NCI-H2107 (cell line): ENCODE measurements around the gene PIK3R3.

Experiments used
- DNase-seq: peaks from one replicate; lab custom pipeline; 2025; lab: John Stamatoyannopoulos, UW

The PIK3R3 gene

DNA sequence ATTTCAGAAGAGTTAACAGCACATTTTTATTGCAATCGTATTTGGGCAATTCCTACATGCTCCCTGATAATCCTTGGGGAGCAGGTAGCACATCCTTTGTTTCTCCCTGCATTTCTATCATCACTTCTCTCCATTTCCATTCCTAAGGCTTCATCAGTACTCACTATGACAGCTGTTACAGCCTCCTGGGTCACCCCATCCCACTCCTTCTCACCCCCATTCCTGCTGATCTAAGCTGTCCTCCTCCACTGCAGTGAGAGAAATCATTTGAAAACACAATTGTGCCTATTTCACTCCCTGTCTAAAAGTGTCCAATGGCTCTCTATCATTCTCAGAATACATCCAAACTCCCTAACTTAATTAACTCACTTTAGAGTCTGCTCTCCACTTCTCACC is 25.5 kb upstream of the PIK3R3 start:
- DNase-seq = no peak

DNA sequence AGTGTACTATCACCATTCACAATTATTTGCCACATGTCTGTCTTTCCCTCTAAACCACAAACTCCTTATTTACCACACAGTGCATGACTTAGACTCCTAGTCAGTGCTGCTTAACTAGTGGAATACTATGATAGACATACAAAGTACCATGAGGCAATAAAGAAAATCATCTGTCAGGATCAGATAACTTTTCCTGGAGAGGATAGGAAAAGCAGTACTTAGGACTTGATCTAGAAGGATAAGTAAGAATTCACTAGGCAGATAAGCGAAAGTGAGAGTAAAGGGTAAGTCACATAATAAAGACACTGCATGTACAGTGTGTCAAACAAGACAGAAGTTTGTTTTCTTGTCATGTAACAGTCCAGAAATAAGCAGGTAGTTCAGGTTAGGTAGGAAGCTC is 21.3 kb upstream of the PIK3R3 start:
- no peak for DNase-seq

DNA sequence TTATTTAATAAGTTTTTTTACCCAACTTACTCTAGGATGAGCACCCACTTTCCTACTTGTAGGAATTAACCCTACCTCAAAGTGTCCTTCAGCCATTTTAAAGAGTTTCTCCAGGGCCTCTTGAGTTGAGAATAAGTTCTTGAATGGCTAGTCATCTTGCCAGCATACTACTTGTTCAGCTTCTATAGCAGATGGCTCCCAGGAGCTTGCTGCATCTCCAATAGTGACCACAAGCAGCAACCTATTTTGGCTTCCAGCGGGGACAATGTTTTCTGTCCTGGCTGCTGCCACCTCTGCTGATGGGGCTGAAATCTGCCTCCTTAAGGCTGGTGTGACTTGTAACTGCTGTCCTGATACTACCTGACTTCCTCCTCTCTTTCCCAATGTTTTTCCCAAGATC is 20.8 kb upstream of the PIK3R3 start:
- no peak for DNase-seq

DNA sequence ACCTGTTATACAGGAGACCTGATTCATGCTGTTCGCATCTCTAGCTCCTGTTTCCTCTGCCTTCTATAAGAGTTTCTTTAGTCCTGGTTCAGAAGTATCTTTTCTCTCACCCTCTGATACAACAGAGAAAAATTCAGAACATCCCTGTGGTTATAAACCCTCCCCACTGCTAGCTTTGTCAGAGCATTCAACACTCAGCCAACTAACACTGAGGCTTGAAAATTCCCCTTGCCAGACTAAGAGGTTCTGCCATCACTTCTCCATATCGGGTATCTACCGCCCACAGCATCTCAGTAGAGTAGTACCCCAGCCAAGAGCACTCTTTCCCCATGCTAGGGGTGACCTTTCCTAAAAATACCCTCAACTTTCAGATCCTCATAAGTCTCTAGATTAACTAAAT is 19.6 kb upstream of the PIK3R3 start:
- DNase-seq = no peak

DNA sequence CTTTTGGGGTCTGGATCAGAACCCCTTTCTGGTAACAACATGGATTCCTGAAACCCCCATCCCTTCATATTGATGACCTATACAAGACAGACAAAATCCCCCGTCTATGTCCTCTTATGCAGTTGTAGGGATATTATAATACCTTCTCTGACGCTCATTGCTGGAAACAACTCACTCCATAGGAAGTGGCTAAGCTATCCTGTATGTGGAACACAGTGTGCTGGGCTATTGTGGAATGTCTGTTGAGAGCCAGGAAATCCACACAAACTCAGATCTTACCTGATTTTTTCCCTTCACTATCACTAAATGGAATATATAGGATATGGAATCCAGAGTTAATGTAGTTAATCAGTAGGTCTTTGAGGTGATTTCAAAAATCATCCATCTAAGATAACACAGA is 17.7 kb upstream of the PIK3R3 start:
- DNase-seq = no peak

DNA sequence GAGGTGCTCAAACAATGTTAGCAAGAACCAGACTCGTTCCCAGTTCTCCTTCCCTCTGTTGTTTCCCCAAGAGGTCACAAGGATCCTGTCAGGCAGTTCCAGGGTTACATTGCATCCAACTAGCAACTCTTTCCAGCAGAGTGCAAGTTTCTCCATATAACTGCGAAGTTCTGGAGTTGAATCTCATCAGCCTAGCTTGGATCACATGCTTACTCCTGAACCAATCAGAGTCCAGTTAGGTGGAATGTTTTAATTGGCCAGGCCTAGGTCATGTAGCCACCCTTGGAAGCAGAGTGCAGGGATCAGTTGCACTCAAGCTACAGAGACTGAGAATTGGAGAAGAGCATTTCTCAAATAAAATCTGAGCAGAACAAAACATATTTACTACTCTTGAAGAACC is 15.9 kb upstream of the PIK3R3 start:
- DNase-seq = no peak

- DNase-seq = no peak
Measured at GRCh38 chr1:46137916-46138315, 5.5 kb upstream of the PIK3R3 start.

- DNase-seq = no peak
Measured at GRCh38 chr1:46136711-46137110, 4.3 kb upstream of the PIK3R3 start.

- DNase-seq = no peak
Measured at GRCh38 chr1:46134660-46135331, 2.4 kb upstream of the PIK3R3 start.

DNA sequence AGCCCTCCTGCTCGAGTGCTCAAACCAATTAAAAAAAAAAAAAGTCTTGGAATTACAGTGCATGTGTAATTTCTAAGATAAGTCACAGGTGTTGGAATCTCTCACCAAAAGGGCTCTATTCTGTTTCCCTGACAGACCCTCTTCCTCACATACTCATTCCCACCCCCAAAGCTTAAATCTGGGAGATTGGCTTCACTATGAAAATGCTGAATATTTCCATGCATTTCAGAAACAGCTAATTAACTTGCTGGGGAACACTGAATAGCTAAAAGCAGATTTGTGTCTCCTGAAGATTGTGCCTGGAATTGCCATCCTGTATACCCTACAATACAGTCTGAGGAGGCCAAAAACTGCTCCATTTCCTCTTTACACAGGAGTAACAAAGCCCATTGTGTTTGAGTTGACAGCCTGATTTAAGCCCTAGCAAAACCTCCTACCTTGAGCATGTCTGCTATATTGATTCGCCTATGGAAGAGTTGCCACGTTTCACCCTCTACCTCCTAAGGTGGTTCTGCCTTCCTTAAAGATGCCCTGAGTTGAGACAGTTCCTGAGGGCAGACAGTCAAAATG is 1.4 kb upstream of the PIK3R3 start:
- DNase-seq = no peak

DNA sequence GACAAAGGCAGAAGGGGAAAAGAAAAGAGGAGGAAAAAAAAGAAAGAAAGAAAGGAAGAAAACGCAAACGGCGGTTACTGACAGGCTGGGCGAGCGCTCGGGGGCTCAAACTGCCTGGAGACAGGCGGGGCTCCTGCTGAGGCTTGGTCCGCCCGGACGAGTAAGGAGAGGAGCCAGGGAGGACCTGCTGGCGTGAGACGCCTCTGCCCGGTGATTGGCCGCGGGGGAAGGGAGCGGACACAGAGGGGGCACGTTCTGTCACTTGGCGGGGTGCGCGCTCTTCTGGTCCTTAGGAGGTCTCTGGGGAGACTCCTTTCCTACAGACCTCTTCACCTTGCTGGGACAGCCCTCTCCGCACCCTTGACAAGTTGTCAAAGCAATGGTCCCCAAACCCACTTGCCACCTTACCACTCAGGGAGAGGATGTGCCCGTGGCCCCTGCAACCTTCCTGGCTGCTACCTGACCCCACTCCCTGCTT is 791 bp upstream of the PIK3R3 start:
- DNase-seq = peak; percentile 93

GRCh38 chr1:46131712-46132528 is 509 bp downstream of the PIK3R3 start:
- DNase-seq = peak; percentile 75

GRCh38 chr1:46131093-46131492 is 1.3 kb downstream of the PIK3R3 start:
- no peak for DNase-seq

GRCh38 chr1:46130606-46131005 is 1.8 kb downstream of the PIK3R3 start:
- DNase-seq = no peak

DNA sequence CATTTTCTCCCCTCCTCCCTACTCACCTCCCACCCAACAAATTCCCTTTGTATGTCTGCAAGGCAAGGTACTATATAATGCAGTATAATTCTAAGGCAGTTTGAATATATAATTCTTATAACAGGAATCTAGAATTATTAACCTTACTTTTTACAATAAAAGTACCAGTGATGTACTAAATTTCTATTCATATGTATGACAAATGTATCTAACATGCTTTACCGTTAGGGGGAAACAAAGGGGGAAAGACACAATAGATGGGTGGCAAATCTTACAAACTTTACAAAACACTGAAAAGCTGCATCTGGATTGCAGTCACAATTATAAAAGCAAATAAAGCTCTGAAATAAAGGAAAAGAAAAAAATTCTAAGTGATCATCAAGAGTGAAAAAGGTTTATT is 2.3 kb downstream of the PIK3R3 start:
- DNase-seq = no peak

GRCh38 chr1:46128344-46128743 is 4.1 kb downstream of the PIK3R3 start:
- no peak for DNase-seq

- DNase-seq = no peak
Measured at GRCh38 chr1:46118856-46119255, 13.6 kb downstream of the PIK3R3 start.

DNA sequence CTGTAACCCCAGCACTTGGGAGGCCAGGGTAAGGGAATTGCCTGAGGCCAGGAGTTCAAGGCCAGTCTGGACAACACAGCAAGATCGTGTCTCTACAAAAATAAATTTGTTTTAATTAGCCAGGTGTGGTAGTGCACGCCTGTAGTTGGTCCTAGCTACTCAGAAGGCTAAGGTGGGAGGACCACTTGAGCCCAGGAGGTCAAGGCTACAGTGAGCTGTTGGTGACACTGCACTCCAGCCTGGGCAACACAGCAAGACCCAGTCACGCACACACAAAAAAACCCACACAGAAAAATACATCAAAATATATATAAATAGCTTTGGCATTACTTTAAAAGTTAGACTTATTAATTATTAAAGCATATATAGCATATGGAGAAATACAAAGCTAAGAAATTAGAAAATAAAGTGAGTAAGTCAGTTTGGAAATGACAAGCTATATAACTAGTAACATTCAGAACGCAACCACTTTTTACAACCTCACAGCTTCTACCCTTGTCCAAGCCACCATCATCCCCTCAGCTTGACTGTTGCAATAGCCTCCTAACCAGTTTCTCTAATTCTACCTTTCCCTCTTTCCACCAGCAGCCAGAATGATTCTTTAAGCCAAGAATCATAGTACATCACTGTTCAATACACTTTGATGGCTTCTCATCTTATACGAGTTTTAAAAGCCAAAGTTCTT is 14.5 kb downstream of the PIK3R3 start:
- no peak for DNase-seq

GRCh38 chr1:46114925-46115603 is 17.4 kb downstream of the PIK3R3 start:
- no peak for DNase-seq

- no peak for DNase-seq
Measured at GRCh38 chr1:46113948-46114347, 18.5 kb downstream of the PIK3R3 start.

GRCh38 chr1:46112108-46112507 is 20.3 kb downstream of the PIK3R3 start:
- DNase-seq = no peak

DNA sequence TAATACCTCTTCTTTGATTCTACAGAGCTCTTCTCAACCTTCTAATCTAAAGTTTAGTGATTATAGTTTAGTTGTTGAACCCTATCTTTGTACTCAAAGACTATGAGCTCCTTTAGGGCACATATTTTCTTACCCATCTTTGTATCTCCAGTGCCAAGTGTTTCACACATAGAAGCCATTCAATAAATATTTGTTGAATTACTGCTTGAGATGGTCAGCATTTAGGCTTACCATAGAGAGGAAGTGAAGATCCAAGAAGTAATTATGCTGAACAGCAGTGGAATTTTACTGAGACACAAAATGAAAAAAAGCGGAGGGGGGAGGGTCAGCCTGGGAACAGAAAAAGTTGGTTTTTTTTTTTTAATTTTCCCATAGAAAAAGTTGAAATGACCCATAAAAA is 21.9 kb downstream of the PIK3R3 start:
- no peak for DNase-seq
